NCI-H2081 (cell line): ENCODE measurements around the gene OR2AT4.
"Not testable (repeated sequence)": the region's sequence is repeated elsewhere in the genome, so short reads cannot be mapped to it uniquely, and the experiment has no call there.

ENCODE experiments used
- DNase-seq, 2 experiments: peaks; one replicate each; lab custom pipeline; 2025; lab: John Stamatoyannopoulos, UW

OR2AT4 gene

GRCh38 chr11:75103380-75104026 is 6.8 kb upstream of the OR2AT4 start:
- DNase-seq = no peak

DNA sequence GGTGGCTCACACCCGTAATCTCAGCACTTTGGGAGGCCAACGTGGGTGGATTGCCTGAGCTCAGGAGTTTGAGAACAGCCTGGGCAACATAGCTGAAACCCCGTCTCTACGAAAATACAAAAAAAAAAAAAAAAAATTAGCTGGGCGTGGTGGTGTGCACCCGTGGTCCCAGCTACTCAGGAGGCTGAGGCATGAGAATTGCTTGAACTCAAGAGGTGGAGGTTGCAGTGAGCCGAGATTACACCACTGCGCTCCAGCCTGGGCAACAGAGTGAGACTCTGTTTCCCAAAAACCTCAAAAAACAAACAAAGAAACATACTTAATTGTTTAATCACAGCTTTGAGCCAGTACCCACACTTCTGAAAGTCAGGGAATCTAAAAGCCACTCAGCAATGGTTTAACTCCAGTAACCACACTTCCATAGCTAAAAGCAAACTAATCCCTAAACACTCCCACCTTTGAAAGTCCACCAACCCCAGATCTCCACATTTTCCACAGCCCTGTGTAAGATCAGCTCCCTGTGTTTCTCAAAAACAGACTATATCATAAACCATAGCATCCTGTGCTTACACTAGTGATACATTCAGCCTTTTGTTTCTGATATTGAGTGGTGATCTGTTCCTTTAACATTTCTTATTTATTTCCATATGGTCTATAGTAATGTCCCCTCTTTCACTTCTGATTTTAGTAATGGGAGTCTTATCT is 4.9 kb upstream of the OR2AT4 start:
- DNase-seq = no peak

DNA sequence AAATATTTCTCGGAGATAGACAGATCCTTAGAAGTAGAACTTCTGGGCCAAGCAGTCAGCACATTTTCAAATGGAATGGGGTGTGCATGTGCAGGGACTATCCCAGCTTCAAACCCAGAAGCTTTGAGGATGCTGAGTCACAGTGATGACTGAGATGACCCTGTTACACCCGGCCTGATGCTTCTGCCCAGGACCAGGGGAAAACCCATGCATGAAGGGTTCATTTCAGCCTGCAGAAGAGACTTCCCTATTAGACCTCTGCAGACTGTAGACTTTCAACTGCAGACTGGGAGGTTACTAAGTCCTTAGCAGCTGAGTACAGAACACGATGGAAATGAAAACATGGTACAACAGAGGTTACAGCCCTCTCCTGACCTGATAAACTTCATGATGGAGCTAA is 3.6 kb upstream of the OR2AT4 start:
- no peak for DNase-seq

DNA sequence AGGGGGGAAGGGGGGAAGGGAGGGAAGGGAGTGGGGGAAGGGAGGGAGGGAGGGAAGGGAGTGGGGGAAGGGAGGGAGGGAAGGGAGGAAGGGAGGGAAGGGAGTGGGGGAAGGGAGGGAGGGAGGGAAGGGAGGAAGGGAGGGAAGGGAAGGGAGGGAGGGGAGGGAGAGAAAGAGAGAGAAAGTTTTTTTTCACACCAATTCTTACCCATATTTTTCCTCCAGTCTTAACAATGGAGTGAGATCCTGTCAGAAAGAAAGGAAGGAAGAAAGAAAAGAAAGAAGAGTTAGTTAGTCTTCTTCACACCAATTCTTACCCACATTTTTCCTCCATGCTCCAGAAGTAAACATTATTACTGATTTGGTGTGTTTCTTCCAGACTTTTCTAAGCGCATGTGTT is 3.0 kb upstream of the OR2AT4 start:
- no peak for DNase-seq

DNA sequence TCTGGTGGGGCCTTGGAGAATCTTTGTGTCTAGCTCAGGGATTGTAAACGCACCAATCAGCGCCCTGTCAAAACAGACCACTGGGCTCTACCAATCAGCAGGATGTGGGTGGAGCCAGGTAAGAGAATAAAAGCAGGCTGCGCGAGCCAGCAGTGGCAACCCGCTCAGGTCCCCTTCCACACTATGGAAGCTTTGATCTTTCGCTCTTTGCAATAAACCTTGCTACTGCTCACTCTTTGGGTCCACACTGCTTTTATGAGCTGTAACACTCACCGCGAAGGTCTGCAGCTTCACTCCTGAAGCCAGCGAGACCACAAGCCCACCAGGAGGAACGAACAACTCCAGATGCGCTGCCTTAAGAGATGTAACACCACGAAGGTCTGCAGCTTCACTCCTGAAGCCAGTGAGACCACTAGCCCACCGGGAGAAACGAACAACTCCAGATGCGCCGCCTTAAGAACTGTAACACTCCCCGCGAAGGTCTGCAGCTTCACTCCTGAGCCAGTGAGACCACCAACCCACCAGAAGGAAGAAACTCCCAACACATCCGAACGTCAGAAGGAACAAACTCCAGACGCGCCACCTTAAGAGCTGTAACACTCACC is 2.3 kb upstream of the OR2AT4 start:
- not testable (repeated sequence) for DNase-seq

DNA sequence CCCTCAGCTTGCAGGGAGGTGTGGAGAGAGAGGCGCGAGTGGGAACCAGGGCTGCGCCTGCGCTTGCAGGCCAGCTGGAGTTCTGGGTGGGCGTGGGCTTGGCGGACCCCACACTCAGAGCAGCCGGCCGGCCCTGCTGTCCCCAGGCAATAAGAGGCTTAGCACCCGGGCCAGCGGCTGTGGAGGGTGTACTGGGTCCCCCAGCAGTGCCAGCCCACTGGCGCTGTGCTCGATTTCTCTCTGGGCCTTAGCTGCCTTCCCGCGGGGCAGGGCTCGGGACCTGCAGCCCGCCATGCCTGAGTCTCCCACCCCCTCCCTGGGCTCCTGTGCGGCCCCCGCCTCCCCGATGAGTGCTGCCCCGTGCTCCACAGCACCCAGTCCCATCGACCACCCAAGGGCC is 1.5 kb upstream of the OR2AT4 start:
- not testable (repeated sequence) for DNase-seq

GRCh38 chr11:75097173-75097557 is 489 bp upstream of the OR2AT4 start:
- DNase-seq = no peak

DNA sequence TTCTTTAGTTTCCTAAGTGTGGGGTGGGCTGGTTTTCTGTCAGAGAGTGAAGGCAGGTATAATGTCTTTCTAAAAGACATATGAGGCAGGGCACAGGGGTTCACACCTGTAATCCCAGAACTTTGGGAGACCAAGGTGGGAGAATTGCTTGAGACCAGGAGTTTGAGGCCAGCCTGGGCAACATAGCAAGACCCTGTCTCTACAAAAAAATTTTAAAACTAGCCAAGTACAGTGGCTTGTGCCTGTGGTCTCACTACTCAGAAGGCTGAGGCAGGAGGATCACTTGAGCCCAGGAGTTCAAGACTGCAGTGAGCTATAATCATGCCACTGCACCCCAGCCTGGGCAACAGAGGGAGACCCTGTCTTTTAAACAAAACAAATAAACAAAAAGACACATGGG is 2.3 kb downstream of the OR2AT4 start:
- DNase-seq = not testable (repeated sequence)

DNA sequence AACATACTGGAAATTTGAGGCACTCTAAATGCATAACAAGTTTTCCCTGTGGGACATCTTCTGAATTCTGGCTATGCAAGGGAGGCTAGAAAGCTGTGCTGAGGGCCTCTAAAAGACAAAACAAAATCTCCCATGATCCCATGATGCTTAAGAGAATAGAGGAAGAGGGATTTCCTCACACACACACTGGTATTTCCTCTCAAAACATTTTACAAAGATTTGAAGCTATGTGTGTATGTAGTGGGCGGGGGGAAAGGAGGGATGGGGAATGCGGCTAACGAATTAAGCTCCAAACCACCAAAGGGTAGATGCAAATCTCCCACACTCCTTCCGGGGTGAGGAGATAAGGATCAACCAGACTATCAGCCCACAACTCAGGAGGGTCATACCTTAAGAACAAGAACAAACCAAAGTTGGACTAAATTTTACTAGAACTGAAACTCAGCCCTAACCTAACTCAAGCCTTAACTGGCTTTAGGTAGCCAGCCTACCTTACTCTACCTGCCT is 6.0 kb downstream of the OR2AT4 start:
- DNase-seq = no peak

GRCh38 chr11:75087319-75088305 is 9.1 kb downstream of the OR2AT4 start:
- no peak for DNase-seq

DNA sequence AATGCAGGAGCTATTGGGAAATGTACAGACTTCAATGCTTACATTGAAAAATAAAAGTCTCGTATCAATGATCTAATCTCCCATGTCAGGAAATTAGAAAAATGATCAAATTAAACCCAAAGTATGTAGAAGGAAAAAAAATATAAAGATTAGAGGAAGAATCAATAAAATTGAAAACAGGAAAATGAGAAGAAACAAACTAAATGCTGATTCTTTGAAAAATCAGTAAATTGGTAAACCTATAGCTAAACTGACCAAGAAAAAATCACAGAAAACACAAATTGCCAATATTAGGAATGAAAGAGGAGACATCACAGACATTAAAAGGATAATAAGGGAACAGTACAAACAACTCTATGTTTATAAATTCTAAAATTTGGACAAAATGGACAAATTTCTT is 11.8 kb downstream of the OR2AT4 start:
- no peak for DNase-seq

DNA sequence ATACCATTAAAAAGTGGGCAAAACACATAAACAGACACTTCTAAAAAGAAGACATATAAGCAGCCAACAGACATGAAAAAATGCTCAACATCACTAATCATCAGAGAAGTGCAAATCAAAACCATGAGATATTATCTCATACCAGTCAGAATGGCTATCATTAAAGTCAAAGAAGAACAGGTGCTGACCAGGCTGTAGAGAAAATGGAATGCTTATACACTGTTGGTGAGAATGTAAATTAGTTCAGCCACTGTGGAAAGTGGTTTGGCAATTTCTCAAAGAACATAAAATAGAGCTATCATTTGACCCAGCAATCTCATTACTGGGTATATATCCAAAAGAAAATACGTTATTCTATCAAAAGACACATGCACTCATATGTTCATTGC is 13.5 kb downstream of the OR2AT4 start:
- DNase-seq = no peak

GRCh38 chr11:75082601-75083216 is 14.0 kb downstream of the OR2AT4 start:
- DNase-seq = no peak

- DNase-seq = no peak
Measured at GRCh38 chr11:75079546-75079945, 17.1 kb downstream of the OR2AT4 start.

DNA sequence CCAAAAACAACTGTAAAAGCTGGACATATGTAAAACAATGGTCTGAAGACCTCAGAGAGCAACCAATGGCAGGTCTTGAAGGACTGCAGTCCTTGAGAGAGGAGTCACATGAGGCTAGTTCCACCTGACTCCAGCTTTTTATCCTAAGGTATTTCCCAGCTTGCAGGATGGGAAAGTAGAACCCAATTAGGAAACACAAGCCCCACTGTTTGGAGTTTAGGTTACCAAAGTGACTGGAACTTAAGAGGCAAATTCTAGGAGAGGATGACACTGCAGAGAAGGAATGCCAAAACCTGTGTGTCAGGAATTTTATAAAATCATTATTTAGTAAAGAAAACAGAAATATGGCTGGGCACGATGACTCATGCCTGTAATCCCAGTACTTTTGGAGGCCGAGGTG is 18.4 kb downstream of the OR2AT4 start:
- DNase-seq = no peak

- DNase-seq = no peak
Measured at GRCh38 chr11:75077316-75077715, 19.4 kb downstream of the OR2AT4 start.

GRCh38 chr11:75076671-75077070 is 20.0 kb downstream of the OR2AT4 start:
- DNase-seq = no peak

GRCh38 chr11:75073459-75074190 is 23.1 kb downstream of the OR2AT4 start:
- no peak for DNase-seq

DNA sequence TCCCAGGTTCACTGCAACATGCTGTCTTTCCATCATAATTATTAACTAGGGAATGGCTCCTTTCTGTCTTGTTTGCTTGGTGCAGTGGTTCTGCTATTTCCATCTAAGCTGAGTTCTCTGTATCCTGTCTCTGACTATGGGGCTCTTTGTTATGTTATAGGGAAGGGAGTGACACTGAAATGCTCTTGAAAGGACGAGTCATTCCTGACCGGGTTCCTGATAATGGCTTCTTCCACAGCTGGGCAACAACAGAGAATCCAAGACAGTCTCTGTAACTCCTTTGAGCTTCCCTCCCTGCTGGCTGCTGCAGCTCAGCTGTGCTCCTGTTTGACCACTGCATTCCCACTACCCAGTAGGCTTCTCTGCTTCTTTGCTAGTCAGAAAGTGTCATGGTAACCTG is 24.1 kb downstream of the OR2AT4 start:
- DNase-seq = no peak

DNA sequence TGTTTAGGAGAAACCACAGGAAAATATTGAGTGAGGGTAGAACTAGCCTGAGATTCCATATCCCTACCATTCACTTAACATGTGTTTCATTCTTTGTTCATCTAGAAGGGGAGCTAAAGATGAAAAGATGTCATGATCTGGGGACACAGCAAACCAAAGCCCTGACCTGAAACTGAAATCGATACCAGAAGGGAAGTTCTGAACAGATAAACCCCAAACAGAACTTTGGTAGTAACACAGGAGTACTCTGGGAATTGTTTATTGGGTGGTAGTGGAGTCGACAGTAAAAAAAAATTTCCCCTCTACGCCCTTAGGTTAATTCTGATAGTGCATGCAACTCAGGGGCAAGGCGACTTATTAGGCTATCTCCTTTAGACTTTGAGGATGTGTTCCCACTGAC is 27.2 kb downstream of the OR2AT4 start:
- DNase-seq = no peak

- no peak for DNase-seq
Measured at GRCh38 chr11:75068993-75069392, 27.7 kb downstream of the OR2AT4 start.
